Activated CD4-positive, alpha-beta memory T cell treated with anti-CD3 and anti-CD28 coated beads, Interleukin-2, amount 10 ng/mL, durations not matched to agents 7 days and 5 days (primary cell): ENCODE measurements around the gene PIK3R1. TPM values are rescaled to one million over a fixed set of nuclear protein-coding genes. Genes with fewer than 3 reads are reported as not detected.

Experiments used
- CTCF ChIA-PET: fragments of 350-600 bp; sonication (Branson Sonifier 250); formaldehyde crosslinking; loops from one replicate; lab custom pipeline; 2021; ENCODE audit warnings: antibody characterized with exemption, inconsistent platforms; lab: Charles Lee
- POLR2A ChIA-PET: fragments of 350-600 bp; sonication (Branson Sonifier 250); formaldehyde crosslinking; loops from one replicate; lab custom pipeline; 2021; ENCODE audit warnings: antibody characterized with exemption; lab: Charles Lee
- DNase-seq: peaks from one replicate; pipeline ENCODE4 v3.0.0-alpha.2; 2020
- H3K27ac Mint-ChIP-seq: one replicate; pipeline ENCODE4 v1.8.0; 2021; ENCODE audit warnings: mild to moderate bottlenecking, mixed read lengths
- H3K27me3 Mint-ChIP-seq: one replicate; pipeline ENCODE4 v1.8.0; 2021; ENCODE audit warnings: mixed read lengths
- H3K36me3 Mint-ChIP-seq: one replicate; pipeline ENCODE4 v1.8.0; 2021; ENCODE audit warnings: low read depth, mixed read lengths
- H3K4me1 Mint-ChIP-seq: one replicate; pipeline ENCODE4 v1.8.0; 2021; ENCODE audit warnings: mixed read lengths
- H3K4me3 Mint-ChIP-seq: one replicate; pipeline ENCODE4 v1.8.0; 2021; ENCODE audit warnings: mild to moderate bottlenecking, mixed read lengths
- H3K9me3 Mint-ChIP-seq: one replicate; pipeline ENCODE4 v1.8.0; 2021; ENCODE audit warnings: mixed read lengths
- total RNA-seq, 2 experiments: library from RNA; stranded (reverse); gene quantifications; one replicate each; pipeline ENCODE4 v1.2.3, GENCODE V29; 2021

Gene PIK3R1
- total RNA-seq, 2 experiments from 2014 or later = 83.1 to 86.4 TPM

DNA sequence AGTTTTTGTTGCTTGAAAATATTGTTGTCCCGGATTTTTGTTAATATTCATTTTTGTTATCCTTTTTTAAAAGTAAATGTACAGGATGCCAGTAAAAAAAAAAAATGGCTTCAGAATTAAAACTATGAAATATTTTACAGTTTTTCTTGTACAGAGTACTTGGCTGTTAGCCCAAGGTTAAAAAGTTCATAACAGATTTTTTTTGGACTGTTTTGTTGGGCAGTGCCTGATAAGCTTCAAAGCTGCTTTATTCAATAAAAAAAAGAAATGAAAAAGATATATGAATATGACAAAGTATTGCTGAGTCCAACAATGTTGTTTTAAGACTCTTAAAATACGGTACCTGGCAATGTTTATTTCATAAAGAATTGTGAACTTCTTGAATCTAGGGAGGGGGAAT, 82.9 kb downstream of the PIK3R1 start:
- Mint-ChIP-seq H3K9me3 (no peaks in the 10 kb centered on the region), H3K27me3 (no peaks in the 10 kb centered on the region)
- CTCF ChIA-PET = interaction anchor here (4.7 kb wide), 1 partner anchor 11 kb away, joined by 28 read pairs; no protein-coding TSS in a partner anchor

DNA sequence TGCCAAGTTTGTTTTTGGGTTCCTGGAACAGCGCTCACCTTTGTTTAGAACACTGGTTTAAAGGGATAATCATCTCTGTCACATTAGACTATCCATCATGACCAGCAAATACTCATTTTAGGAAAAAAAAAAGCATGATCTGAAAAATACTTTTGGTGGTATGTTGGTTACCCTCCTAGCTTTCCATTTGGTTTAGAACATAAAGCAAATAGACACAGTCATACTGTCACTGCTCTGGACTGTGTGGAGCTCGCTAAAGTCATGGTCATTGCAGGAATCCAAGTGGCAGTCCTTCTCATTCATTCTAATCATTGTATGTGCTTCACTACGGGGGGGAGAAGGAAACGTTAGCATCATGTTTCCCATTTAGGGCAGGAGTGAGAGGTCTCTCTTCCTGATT, 83.5 kb downstream of the PIK3R1 start:
- no peaks in the 10 kb centered on the region for H3K9me3 Mint-ChIP-seq
- DNase-seq = no peak
- H3K4me1 Mint-ChIP-seq = peaks cover 33% of the 10 kb centered on the region
- H3K4me3 Mint-ChIP-seq = no peak overlapping the region
- ChIA-PET CTCF (interaction anchor here (4.7 kb wide), 1 partner anchor 12 kb away, joined by 28 read pairs; no protein-coding TSS in a partner anchor), POLR2A (interaction anchor here (0.6 kb wide), 1 partner anchor 186 kb away, joined by 3 read pairs; no protein-coding TSS in a partner anchor)
- H3K27ac Mint-ChIP-seq = no peak overlapping the region
- no peaks in the 10 kb centered on the region for H3K27me3 Mint-ChIP-seq
- peaks cover 72% of the 10 kb centered on the region for H3K36me3 Mint-ChIP-seq

More for the DNA sequence above, 82.9 kb downstream of the PIK3R1 start:
- Mint-ChIP-seq H3K36me3 (peaks cover 77% of the 10 kb centered on the region), H3K4me1 (peaks cover 27% of the 10 kb centered on the region), H3K4me3 (no peak overlapping the region), H3K27ac (no peak overlapping the region)
- POLR2A ChIA-PET = interaction anchor here (0.6 to 1.4 kb wide), 2 partner anchors 18 to 187 kb away, joined by 3 read pairs; no protein-coding TSS in a partner anchor
- no peak for DNase-seq

DNA sequence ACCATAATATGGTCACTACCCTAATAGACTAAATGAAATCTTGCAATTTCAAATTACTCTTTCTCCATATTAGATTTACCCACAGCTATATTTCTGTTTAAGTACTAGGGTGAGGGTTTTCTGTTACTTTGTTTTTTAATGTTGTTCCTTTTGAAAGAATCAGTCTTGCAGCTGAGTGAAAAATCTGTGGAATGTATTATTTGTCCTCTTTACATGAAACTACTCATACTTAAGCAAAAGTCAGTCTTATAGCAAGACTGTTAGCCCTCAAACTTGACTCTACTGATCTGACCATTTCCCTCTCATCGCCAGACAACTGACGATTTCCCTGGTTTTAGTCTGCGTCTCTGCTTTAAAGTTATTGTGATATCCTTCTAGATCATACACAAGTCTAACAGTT, 84.0 kb downstream of the PIK3R1 start:
- no peaks in the 10 kb centered on the region for H3K27me3 Mint-ChIP-seq
- no peak overlapping the region for H3K4me3 Mint-ChIP-seq
- H3K4me1 Mint-ChIP-seq = peaks cover 35% of the 10 kb centered on the region
- ChIA-PET POLR2A (no interaction called here), CTCF (interaction anchor here (4.7 kb wide), 1 partner anchor 12 kb away, joined by 28 read pairs; no protein-coding TSS in a partner anchor)
- no peak for DNase-seq
- H3K27ac Mint-ChIP-seq = no peak overlapping the region
- peaks cover 67% of the 10 kb centered on the region for H3K36me3 Mint-ChIP-seq
- no peaks in the 10 kb centered on the region for H3K9me3 Mint-ChIP-seq

DNA sequence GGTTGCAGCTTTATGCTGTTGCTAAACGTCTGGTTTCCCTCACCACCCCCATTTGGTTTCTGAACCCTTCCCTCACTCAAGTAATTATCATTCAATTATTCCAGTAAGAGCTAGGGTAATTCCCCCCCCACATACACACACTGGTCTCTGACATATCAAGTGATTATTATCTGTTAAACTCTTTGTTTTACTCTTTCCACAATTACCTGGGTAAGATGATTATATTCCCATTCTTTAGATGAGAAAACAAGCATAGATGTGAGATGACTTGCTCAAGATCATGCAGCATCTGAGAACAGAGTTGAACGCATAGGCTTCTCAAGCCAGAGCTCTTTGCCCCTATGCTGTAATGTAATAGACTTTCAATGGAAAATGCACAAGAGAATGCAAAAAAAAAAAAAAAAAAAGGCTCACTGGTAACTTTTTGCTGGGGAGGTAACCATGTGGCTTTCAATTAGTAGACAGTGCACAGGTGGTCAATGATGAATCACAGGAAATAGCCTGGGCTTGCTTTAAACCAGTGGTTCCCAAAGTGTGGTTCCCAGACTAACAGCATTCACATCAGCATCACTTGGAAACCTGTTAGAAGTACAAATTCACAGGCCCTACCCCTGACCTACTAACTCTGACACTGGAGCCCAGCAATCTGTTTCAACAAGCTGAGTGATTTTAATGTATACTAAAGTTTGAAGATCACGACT, 87.6 kb downstream of the PIK3R1 start:
- peaks cover 35% of the 10 kb centered on the region for H3K4me1 Mint-ChIP-seq
- H3K27ac Mint-ChIP-seq = peak overlapping the region; percentile 5
- no peak overlapping the region for H3K4me3 Mint-ChIP-seq
- no peak for DNase-seq
- no peaks in the 10 kb centered on the region for H3K9me3 Mint-ChIP-seq
- ChIA-PET POLR2A (interaction anchor here (1.2 kb wide), 1 partner anchor 16 kb away, joined by 6 read pairs; no protein-coding TSS in a partner anchor), CTCF (interaction anchor here (0.7 to 4.7 kb wide), 2 partner anchors 16 to 132 kb away, joined by 5 to 28 read pairs; no protein-coding TSS in a partner anchor)
- H3K36me3 Mint-ChIP-seq = peaks cover 35% of the 10 kb centered on the region
- H3K27me3 Mint-ChIP-seq = no peaks in the 10 kb centered on the region

DNA sequence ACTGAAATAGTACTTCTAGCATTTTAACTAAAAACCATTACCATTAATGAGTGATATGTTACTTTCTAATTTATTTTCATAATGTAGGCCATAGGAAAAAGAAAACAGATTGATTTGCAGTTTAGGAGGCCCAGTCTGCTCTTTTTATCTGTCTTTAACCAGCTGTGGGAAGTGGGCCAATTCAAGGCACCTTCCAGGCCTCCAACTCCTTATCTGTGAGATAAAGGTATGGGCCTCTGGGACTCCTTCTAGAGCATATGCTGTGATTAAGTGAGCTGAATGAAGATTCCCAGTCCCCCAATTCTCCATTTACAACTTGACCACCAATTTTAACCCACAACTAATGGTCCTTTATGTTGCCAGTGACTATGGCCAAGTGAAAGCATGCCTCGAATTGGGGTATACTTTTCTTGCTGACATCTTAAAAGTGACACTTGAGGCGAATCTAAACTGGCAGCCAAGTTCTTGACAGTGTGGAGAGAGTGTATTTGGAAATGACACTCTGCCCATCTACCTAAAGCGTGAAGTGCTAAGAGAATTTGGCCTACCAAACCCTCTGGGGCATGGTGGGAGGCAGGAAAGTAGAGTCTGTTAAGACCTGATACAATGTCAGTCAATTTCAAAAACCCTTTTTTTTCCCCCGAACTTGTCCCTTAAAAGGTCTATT, 88.3 kb downstream of the PIK3R1 start:
- ChIA-PET CTCF (interaction anchor here (0.7 kb wide), 1 partner anchor 131 kb away, joined by 5 read pairs; no protein-coding TSS in a partner anchor), POLR2A (interaction anchor here (1.2 kb wide), 1 partner anchor 17 kb away, joined by 6 read pairs; no protein-coding TSS in a partner anchor)
- DNase-seq = no peak
- Mint-ChIP-seq H3K4me1 (peaks cover 35% of the 10 kb centered on the region), H3K4me3 (no peak overlapping the region), H3K9me3 (no peaks in the 10 kb centered on the region), H3K36me3 (peaks cover 28% of the 10 kb centered on the region), H3K27ac (peak overlapping the region; percentile 5), H3K27me3 (no peaks in the 10 kb centered on the region)

DNA sequence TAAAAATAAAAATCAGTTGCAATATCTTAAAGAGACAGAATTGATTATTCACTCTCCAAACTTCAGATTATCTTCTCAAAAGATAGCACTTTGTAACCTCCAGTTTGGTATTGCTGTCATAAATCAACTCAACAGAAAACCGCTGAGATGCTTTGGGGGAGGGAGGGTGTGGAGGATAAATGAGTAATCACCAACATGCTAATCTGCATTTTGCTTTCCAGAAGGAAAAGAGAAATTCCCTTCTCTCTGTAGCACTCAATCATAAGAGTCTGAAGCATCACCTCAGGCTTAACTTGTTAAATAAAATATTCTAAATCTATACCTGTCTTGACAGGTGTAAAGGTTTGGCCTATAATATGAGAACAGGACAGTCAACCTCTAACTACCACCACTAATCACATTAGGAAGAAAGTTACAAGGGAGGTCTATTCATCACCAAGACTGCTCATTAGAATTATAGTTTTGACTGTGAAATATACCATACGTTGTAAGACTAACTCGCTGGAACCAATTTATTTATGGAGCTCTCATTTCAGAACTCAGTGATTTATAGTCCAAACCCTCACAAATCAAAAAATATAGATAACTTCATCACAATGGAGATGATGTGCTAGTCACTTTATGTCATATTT, 89.0 kb downstream of the PIK3R1 start:
- Mint-ChIP-seq H3K4me1 (peaks cover 35% of the 10 kb centered on the region), H3K36me3 (peaks cover 21% of the 10 kb centered on the region), H3K4me3 (no peak overlapping the region), H3K9me3 (no peaks in the 10 kb centered on the region), H3K27me3 (no peaks in the 10 kb centered on the region), H3K27ac (no peak overlapping the region)
- ChIA-PET POLR2A (no interaction called here), CTCF (no interaction called here)
- DNase-seq = no peak

DNA sequence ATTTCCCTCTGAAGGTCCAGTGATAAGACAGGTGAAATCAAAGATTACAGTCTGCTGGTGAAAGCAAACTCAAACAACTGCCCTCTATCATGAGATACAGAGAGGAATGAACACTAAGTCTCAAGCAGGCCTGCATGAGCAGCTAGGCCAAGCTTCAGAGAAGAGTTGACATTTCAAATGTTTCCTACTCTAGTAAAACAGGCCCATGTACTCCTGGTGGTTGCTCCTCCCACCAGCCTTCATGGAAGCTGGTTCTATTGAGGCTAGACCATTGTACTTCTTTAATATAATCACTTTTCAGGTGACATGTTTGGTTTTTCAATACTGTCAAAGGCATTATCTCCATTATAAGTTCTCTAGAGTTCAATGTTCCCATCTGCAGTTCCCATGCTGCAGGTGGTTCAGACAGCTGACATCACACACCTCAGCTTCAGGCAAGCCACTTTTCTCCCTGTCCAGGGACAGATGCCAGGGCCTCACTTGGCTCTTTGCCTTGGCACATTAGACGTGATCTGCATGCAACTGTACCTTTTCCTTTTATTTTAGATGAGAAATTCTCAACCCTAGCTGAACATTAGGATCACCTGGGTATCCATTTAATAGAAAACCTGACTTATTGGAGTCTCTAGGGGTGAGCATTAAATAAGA, 89.8 kb downstream of the PIK3R1 start:
- Mint-ChIP-seq H3K27ac (no peak overlapping the region), H3K4me1 (peaks cover 32% of the 10 kb centered on the region), H3K36me3 (peaks cover 15% of the 10 kb centered on the region), H3K27me3 (no peaks in the 10 kb centered on the region), H3K4me3 (no peak overlapping the region), H3K9me3 (no peaks in the 10 kb centered on the region)
- no peak for DNase-seq
- ChIA-PET CTCF (no interaction called here), POLR2A (no interaction called here)

DNA sequence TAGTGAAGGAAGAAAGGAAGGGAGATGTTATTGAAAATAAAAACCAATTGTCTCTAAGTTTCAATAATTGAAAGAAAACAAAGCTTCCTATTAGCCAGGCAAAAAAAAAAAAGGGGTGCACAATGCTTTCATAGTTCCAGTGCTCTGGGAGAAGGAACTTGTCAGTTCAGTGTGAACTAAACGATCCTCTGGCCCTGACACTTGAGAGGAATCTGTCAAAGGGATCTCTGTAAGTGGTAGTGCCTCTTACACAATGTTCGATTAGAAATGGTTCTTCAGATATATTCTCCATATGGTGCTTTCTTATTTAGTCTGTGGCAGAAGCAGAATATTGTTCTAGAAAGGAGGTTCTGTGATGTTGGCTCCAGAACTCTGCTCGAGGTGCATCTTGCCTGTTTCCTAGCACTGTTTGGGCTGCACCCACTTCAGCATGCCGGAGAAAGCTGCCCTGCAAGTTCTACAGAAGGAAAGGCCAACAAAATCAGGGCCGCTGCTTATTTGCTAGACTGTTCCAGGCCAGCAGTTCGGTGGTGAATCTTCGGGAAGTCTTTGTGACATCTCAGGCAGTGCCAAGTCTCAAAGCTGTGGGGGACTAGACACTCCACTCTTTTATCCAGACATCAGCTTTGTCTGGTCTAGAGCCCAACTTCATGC, 90.9 kb downstream of the PIK3R1 start:
- H3K36me3 Mint-ChIP-seq = peaks cover 8% of the 10 kb centered on the region
- H3K9me3 Mint-ChIP-seq = no peaks in the 10 kb centered on the region
- no peak overlapping the region for H3K27ac Mint-ChIP-seq
- POLR2A ChIA-PET = no interaction called here
- no peaks in the 10 kb centered on the region for H3K27me3 Mint-ChIP-seq
- no peak overlapping the region for H3K4me3 Mint-ChIP-seq
- CTCF ChIA-PET = no interaction called here
- peaks cover 25% of the 10 kb centered on the region for H3K4me1 Mint-ChIP-seq
- DNase-seq = no peak

DNA sequence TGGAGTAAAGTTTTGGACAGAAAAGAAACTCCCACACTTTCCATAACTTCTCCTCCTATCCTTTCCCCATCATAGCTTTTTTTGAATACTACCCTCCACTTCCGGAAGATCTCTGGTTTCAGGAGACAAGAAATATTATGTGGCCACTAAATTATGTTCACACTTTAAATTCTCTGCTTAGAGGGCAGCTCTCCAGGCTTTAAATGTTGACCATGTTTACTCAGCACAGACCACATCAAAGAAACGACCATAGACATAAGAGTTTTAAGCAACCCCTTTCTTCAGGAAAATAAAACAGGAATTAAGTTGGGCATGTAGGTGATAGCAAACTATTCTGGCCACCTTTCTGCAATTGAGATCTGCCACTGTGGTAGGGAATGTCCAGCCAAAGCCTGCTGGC, 97.8 kb downstream of the PIK3R1 start:
- DNase-seq = no peak
- ChIA-PET CTCF (no interaction called here), POLR2A (no interaction called here)
- H3K36me3 Mint-ChIP-seq = no peaks in the 10 kb centered on the region
- no peaks in the 10 kb centered on the region for H3K9me3 Mint-ChIP-seq
- H3K27ac Mint-ChIP-seq = no peak overlapping the region
- peaks cover 13% of the 10 kb centered on the region for H3K4me1 Mint-ChIP-seq
- no peak overlapping the region for H3K4me3 Mint-ChIP-seq
- H3K27me3 Mint-ChIP-seq = peaks cover 2% of the 10 kb centered on the region

DNA sequence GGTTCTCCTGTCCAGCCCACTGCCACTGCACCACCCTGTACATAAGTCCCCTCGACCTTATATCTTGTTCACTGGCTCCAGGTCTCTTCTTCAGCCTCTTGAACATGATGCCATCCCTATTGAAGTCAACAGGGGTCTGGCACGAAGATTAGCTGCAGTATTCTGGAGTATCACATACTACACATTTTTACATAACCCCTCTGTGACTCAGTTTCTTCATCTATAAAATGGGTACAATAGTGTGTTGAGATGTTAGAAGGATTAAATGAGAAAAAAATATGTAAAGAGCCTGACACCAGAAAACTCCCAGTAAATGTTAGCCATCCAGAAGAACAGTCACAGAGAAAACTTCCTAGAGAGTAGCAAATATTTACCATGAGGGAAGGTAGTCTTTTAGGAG, 98.9 kb downstream of the PIK3R1 start:
- no peaks in the 10 kb centered on the region for H3K36me3 Mint-ChIP-seq
- no peak overlapping the region for H3K4me3 Mint-ChIP-seq
- POLR2A ChIA-PET = no interaction called here
- no peak overlapping the region for H3K27ac Mint-ChIP-seq
- DNase-seq = no peak
- CTCF ChIA-PET = interaction anchor here (0.6 kb wide), 1 partner anchor 94 kb away, joined by 3 read pairs; no protein-coding TSS in a partner anchor
- H3K27me3 Mint-ChIP-seq = peaks cover 2% of the 10 kb centered on the region
- no peaks in the 10 kb centered on the region for H3K9me3 Mint-ChIP-seq
- peaks cover 13% of the 10 kb centered on the region for H3K4me1 Mint-ChIP-seq

DNA sequence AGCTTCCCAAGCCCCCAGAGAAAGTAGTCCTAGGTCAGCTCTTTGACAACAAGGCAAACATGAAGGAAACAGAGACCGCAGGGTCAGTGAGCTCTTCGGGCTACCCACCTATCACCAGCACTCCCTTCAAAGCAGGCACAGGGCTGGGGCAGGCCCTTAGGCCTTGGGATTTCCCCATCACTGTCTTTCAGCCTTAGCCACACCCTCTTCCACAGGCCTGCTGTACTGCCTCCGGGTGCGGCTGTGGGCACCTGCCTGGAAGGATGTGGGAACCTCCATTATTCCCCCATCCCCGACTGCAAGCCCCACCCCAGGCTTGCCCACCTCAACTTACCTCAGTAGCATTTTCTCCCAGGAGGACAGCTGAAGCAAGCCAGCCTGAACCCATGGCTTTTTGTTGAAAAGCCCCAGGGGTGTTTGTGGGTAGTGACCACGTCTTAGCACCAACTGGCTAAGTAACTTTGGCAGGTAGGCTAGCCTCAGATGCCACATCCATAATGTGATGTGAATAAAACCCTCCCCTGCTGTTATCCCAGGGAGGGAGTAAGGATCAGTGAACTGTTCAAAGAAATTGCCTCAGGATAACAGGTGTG, 100.2 kb downstream of the PIK3R1 start:
- H3K36me3 Mint-ChIP-seq = no peaks in the 10 kb centered on the region
- H3K4me1 Mint-ChIP-seq = peaks cover 13% of the 10 kb centered on the region
- H3K27me3 Mint-ChIP-seq = peaks cover 2% of the 10 kb centered on the region
- no peaks in the 10 kb centered on the region for H3K9me3 Mint-ChIP-seq
- no peak overlapping the region for H3K27ac Mint-ChIP-seq
- POLR2A ChIA-PET = no interaction called here
- H3K4me3 Mint-ChIP-seq = no peak overlapping the region
- peak; percentile 43 for DNase-seq
- CTCF ChIA-PET = interaction anchor here (0.6 kb wide), 1 partner anchor 35 kb away, joined by 5 read pairs; no protein-coding TSS in a partner anchor

DNA sequence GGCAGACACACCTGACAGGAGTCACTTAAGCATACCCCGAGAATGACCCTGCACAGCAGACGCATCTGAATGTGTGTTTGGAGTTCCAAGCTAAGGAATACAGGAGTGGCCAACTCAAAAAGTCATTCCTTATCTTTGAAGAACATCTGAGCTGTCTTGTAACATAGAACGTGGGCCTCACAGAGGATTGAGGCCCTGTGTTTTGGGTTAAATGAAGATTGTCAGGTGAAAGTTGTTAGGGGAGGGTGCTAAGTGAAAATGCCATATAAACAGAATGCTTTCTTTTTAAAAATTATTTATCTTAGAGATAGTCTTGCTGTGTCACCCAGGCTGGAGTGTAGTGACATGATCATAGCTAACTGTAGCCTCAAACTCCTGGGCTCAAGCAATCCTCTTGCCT, 100.9 kb downstream of the PIK3R1 start:
- ChIA-PET CTCF (interaction anchor here (1.2 kb wide), 1 partner anchor 44 kb away, joined by 3 read pairs; no protein-coding TSS in a partner anchor), POLR2A (no interaction called here)
- Mint-ChIP-seq H3K4me3 (no peak overlapping the region), H3K9me3 (no peaks in the 10 kb centered on the region), H3K36me3 (no peaks in the 10 kb centered on the region), H3K4me1 (peaks cover 13% of the 10 kb centered on the region), H3K27ac (no peak overlapping the region), H3K27me3 (peaks cover 2% of the 10 kb centered on the region)
- DNase-seq = no peak
